HG03460 (cell line): Measurements from ENCODE around the gene ERVFRD-1.

Source experiments
- ATAC-seq: cut with Tn5 transposase; IDR thresholded peaks from one replicate; pipeline ENCODE4 v1.9.1; 2021; ENCODE audit not compliant: unreplicated experiment

The ERVFRD-1 gene

DNA sequence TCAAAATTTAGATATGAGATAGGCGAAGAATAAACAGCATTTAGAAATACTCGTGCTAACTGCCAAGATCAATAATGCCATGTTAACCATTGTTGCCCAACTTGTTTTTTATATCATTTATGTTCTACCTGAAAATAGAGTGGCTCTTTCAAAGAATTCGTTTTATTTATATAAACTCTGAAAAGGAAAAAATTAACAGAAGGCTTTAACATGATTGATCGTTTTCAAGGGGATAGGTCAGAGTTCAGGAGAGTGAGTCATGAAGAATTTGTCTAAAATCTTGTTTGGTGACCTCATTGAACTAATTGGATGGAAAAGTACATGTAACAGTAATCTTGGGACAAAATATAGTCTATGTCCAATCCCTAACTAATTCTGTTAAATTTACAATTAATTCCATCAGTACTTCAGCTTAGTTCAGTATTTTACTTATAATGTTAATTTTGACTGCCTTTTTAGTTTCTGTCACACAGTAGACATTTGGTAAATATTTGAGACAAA is 56.3 kb downstream of the ERVFRD-1 start:
- no peak for ATAC-seq

DNA sequence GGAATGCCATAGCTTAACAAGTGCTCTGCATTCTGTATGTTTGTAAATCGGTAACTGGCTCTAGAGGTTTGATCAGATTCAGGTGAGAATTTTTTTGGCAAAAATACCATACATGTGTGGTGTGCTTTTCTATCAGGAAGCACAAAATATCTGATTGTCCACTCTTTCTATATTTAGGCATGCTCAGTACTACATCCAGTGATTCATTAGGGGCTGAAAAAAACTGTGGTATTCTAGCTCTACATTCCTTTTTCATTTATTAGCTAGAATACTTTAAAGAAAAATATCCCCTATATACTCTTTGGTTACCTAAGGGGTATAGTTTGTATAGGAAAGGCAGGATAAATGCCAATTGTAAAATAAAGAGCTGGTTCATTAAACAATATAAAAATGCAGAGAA is 56.8 kb downstream of the ERVFRD-1 start:
- no peak for ATAC-seq

DNA sequence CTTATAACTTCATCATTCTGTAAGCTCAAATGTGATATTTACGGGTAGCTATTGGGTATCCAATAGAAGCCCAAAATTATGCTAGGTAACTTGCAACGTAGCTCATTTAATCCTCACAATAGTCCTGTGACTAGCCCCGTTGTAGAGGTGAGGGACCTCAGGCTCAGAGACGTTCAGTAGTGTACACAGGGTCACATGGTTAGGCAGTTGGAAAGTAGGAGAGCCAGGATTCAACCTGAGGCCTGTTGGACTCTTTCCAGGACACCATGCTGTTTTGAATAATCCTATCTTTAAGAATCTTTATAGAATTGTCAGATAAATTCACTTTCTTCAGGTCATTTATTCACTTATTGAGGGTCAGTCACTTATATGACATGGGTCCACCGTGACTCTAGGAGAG is 58.2 kb downstream of the ERVFRD-1 start:
- no peak for ATAC-seq
